Coronary artery (tissue), 2 donors: ENCODE results near the gene UBASH3B.

Source experiments
- DNase-seq: peaks from one replicate; pipeline ENCODE4 v3.0.0-alpha.2; 2017; ENCODE audit warnings: low spot score
- H3K27ac ChIP-seq, 2 donors: fragments of 200-600 bp; sonication (generic); one replicate each; pipeline ENCODE4 v1.5.1; 2016 to 2019
- H3K4me3 ChIP-seq: fragments of 200-600 bp; sonication (generic); 2 replicates; pipeline ENCODE4 v1.5.1; 2016; ENCODE audit warnings: mild to moderate bottlenecking, moderate library complexity
- TF ChIP-seq, protein P1 (sequence below): fragments of 200-600 bp; sonication (generic); IDR thresholded peaks from one replicate; pipeline ENCODE4 v1.5.1; 2019; ENCODE audit warnings: antibody characterized with exemption

Gene UBASH3B

DNA sequence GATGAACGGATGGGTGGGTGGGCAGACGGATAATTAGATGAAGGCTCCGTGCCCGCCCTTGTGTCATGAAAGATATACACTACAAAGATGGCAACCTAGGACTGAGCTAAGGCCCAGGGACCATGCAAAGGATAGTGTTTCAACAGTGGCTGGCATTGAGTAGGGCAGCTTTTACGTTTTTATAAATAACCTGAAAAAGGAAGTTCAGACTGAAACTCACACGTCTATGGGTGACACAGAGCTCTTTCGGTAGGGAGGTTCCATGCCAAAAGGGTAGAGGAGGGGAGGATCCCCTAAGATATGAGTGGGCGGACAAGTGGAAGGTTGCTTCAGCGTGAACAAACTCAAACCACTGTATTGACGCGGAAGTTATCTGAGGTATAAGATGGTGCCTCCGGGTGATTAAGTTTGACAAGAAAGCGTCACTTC, 90.5 kb downstream of the UBASH3B start:
- no peak for DNase-seq
- TF ChIP-seq, protein P1, sequence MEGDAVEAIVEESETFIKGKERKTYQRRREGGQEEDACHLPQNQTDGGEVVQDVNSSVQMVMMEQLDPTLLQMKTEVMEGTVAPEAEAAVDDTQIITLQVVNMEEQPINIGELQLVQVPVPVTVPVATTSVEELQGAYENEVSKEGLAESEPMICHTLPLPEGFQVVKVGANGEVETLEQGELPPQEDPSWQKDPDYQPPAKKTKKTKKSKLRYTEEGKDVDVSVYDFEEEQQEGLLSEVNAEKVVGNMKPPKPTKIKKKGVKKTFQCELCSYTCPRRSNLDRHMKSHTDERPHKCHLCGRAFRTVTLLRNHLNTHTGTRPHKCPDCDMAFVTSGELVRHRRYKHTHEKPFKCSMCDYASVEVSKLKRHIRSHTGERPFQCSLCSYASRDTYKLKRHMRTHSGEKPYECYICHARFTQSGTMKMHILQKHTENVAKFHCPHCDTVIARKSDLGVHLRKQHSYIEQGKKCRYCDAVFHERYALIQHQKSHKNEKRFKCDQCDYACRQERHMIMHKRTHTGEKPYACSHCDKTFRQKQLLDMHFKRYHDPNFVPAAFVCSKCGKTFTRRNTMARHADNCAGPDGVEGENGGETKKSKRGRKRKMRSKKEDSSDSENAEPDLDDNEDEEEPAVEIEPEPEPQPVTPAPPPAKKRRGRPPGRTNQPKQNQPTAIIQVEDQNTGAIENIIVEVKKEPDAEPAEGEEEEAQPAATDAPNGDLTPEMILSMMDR = no peak
- no peak overlapping the region for H3K4me3 ChIP-seq
- H3K27ac ChIP-seq = no peak overlapping the region

DNA sequence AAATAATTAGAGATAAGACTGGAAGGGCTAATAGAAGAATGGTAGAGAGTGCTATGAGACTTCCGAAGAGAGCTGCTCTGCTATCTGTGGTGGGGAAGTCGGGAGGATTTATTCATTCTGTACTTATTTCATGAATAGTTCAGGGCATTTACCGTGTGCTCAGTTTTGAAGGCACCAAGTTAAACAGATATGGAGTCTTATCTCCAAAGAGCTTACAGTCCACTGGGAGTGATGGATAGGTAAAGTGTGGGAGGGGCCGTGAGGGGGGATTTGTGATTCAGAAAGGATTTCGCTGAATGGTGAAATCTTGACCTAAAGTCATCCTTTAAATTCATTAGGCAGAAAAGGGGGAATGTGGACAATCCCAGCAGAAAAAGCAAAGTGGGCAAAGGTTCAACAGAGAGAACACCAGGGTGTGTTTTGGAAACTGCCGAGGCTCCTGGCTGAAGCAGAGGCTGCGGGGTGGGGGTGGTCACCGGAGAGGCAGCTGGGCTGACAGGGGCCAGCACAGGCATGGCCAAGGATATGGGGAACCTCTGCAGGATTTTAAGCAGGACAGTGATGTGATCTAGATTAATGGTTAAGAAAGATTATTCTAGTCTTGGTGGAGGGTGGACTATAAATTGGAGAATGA, 91.2 kb downstream of the UBASH3B start:
- Histone ChIP-seq H3K27ac (no peak overlapping the region), H3K4me3 (no peak overlapping the region)
- DNase-seq = no peak
- TF ChIP-seq, protein P1 = no peak

DNA sequence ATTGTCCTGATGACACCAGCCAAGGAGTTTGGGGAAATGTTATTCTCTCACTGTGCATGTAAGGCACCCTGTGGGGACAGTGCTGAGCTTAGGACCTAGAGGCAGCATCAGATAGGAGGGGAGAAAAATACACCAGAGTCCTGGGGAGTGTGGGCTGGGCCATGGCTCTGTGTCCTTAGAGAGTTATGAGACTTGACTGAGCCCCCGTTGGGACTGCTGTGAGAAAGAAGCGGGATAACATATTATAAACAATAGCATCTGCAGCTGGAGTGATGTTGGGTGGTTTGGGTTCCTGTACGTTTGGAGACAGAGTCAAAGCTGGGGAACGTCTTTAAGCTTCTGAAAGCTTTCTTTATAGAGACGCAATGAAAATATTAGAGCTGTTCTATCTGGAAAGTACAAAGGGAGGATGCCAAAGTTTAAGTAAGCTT, 91.8 kb downstream of the UBASH3B start:
- H3K27ac ChIP-seq = no peak overlapping the region

DNA sequence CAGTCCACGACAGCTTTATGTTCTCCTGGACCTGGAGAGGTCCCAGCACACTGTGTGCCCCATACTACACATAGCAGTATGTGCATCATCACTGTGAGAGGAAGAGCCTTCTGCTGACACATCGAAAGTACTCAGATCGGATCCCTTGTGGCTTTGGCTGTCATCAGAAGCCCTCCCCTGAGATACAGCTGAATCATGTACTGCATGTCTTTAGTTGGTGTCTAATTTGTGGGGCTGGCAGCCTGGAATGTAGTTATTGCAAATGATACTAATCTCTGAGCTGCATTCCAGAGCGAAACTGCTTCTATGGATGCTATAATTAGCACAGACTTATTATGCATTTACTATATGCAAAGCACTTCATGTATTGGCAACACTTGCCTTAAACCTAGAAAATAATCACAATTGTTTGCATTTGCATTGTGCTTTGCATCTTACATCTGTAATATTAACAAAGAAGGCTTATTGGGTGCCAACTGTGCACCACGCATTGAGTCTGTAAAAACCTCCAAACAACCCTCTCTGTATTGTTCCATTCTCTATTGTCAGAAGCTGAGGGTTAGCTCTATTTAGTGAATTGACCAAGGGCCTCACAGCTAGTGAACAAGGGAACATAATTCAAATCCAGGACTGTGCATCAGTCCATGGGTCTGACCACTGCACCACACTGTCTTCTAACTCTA, 93.6 kb downstream of the UBASH3B start:
- no peak for DNase-seq
- TF ChIP-seq, protein P1 = no peak
- no peak overlapping the region for H3K4me3 ChIP-seq
- peak overlapping the region in 1 of 2 donors; percentile 62 for H3K27ac ChIP-seq

More for the DNA sequence above, 91.8 kb downstream of the UBASH3B start:
- no peak for DNase-seq
- TF ChIP-seq, protein P1 = no peak
- no peak overlapping the region for H3K4me3 ChIP-seq

DNA sequence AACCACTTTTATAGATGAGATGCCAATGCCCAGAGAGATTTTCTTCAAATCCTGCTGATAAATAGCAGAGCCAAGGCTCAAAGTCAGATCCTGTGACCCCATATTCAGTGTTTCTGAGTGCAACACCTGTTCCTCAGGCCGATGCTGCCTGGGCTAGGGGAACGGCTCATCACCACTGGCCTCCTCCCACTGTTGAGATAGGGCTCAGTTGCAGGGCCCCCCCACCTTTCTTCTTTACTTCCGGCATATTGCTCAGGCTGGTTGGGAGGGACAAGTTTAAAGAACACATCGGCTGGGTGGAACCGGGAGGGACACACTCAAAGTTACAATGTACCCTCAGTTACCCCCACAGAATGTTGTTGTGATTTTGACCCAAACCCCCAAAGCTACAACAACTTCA, 94.5 kb downstream of the UBASH3B start:
- Histone ChIP-seq H3K4me3 (no peak overlapping the region), H3K27ac (peak overlapping the region in 1 of 2 donors; percentile 16)
- DNase-seq = no peak
- TF ChIP-seq, protein P1 = no peak

DNA sequence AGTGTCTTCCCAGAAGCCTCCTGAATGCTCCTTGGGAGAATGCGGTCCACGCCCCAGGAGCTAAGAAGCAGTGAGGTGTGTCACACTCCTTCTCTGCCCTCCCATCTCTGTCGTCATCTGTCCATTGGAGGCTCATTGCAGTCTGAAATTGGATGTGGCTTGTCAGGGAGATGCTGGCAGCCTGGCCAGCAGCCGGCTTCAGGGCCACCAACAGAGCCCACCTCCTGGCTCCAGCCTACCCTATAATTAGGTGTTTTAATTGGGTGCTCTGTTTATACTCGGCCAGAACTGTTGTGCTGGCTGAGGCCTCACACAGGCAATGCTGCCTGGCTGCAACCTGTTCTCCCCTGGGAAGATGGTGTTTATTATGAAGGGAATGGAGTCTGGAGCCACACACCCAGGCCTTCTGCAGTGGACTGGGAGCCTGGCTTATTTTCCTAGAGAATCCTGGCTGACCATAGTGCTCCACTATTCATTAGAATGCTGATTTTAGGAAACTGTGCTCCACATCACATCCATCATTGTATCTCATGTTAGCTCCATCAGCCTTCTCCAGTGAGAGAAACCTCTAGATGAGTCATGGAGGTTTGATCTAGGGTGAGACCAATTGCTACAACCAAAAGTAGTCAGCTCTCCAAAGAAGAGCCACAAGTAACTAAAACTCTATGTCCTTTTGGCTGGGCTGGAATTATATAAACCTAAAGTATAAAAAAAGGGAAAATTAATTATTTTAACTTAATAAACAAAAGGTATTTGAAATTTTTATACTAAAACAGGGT, 96.0 kb downstream of the UBASH3B start:
- Histone ChIP-seq H3K4me3 (no peak overlapping the region), H3K27ac (no peak overlapping the region)
- no peak for DNase-seq
- TF ChIP-seq, protein P1 = no peak
